ENCODE results near the gene FHIT. TPM values are rescaled to one million over a fixed set of nuclear protein-coding genes. Genes with fewer than 3 reads are reported as not detected.

Gene FHIT
- total RNA-seq, 1 donor from 2014 or later = 29.9 TPM

DNA sequence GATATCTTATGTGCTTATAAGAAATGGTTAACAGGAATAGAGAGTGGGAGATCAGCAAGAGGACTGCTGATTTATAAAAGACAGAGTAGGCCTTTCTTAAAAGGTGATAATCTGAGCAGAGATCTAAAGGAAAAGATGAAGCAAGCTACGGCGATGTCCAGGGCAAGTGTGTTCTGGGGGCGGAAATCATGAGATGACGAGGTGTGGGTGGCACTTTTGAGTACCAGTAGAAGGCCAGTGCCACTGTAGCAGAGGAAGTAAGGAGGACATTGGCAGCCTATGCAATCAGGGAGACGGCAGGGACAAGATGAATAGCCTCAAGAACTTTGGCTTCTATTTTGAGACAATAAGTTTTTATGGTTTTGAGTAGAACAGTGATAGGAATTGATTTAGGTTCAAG lies 492.4 kb downstream of the FHIT start:
- Mint-ChIP-seq H3K4me1 (ENCODE audit: low read depth) (peaks cover 17% of the 10 kb centered on the region), H3K27me3 (ENCODE audit: low read depth) (peaks cover 3% of the 10 kb centered on the region), H3K36me3 (ENCODE audit: low read depth) (no peaks in the 10 kb centered on the region), H3K4me3 (ENCODE audit: low read depth) (no peak overlapping the region), H3K27ac (no peak overlapping the region), H3K9me3 (peaks cover 14% of the 10 kb centered on the region)
- intact Hi-C loops (cut with micrococcal nuclease) = no loop called here
- DNase-seq (ENCODE audit: low spot score) = no peak

DNA sequence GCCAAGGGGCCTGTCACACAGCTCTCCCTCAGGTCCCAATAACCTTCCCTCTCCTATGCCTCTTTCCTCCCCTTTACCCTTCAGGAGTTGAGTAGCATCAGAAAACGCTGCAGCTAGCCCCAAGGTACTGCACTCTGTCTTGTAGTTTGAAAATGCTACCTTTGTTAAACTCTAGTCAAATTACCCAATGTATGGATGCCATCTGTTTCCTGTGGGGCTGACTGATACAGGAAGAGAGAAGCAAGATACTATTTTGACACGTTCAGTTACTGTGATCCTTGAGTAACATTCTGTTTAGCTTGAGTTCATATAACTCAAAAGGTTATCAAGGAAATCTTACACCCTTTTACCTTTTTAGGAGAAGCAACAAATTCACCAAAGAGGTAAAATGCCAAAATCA lies 493.1 kb downstream of the FHIT start:
- Mint-ChIP-seq H3K36me3 (ENCODE audit: low read depth) (no peaks in the 10 kb centered on the region), H3K27ac (no peak overlapping the region), H3K27me3 (ENCODE audit: low read depth) (peaks cover 3% of the 10 kb centered on the region), H3K9me3 (peaks cover 14% of the 10 kb centered on the region), H3K4me3 (ENCODE audit: low read depth) (no peak overlapping the region), H3K4me1 (ENCODE audit: low read depth) (peaks cover 17% of the 10 kb centered on the region)
- DNase-seq (ENCODE audit: low spot score) = no peak
- intact Hi-C loops (cut with micrococcal nuclease) = no loop called here

GRCh38 chr3:60757724-60758123 lies 493.5 kb downstream of the FHIT start:
- H3K4me1 Mint-ChIP-seq (ENCODE audit: low read depth) = peaks cover 17% of the 10 kb centered on the region
- no peak overlapping the region for H3K27ac Mint-ChIP-seq
- H3K4me3 Mint-ChIP-seq (ENCODE audit: low read depth) = no peak overlapping the region
- peaks cover 14% of the 10 kb centered on the region for H3K9me3 Mint-ChIP-seq
- peaks cover 3% of the 10 kb centered on the region for H3K27me3 Mint-ChIP-seq (ENCODE audit: low read depth)
- intact Hi-C loops (cut with micrococcal nuclease) = no loop called here
- H3K36me3 Mint-ChIP-seq (ENCODE audit: low read depth) = no peaks in the 10 kb centered on the region
- no peak for DNase-seq (ENCODE audit: low spot score)

GRCh38 chr3:60756241-60757030 lies 494.8 kb downstream of the FHIT start:
- no peak overlapping the region for H3K27ac Mint-ChIP-seq
- intact Hi-C loops (cut with micrococcal nuclease) = no loop called here
- H3K9me3 Mint-ChIP-seq = peaks cover 14% of the 10 kb centered on the region
- H3K4me1 Mint-ChIP-seq (ENCODE audit: low read depth) = peaks cover 17% of the 10 kb centered on the region
- H3K27me3 Mint-ChIP-seq (ENCODE audit: low read depth) = peaks cover 3% of the 10 kb centered on the region
- no peak overlapping the region for H3K4me3 Mint-ChIP-seq (ENCODE audit: low read depth)
- H3K36me3 Mint-ChIP-seq (ENCODE audit: low read depth) = no peaks in the 10 kb centered on the region
- DNase-seq (ENCODE audit: low spot score) = no peak

DNA sequence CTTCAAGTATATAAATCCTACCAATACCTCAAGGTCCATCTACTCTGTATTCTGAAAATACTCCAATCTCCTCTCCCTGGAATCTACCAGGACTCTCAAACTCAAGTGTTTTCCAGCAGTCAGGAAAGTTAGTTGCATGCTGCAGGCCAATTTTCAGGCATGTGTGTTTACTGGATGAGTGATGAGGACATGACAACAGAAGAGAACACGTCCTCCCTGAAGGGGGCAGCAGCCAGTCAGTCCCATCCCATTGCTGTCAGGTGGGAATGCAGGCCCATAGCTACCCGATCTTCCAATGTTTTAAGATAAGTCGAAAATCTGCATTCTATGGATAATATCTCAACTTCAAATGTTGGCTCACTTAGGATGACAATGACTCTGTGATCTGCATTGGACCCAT lies 496.2 kb downstream of the FHIT start:
- peaks cover 23% of the 10 kb centered on the region for H3K9me3 Mint-ChIP-seq
- no peaks in the 10 kb centered on the region for H3K36me3 Mint-ChIP-seq (ENCODE audit: low read depth)
- peaks cover 15% of the 10 kb centered on the region for H3K4me1 Mint-ChIP-seq (ENCODE audit: low read depth)
- intact Hi-C loops (cut with micrococcal nuclease) = no loop called here
- no peak for DNase-seq (ENCODE audit: low spot score)
- no peak overlapping the region for H3K27ac Mint-ChIP-seq
- H3K27me3 Mint-ChIP-seq (ENCODE audit: low read depth) = peaks cover 3% of the 10 kb centered on the region
- H3K4me3 Mint-ChIP-seq (ENCODE audit: low read depth) = no peak overlapping the region

DNA sequence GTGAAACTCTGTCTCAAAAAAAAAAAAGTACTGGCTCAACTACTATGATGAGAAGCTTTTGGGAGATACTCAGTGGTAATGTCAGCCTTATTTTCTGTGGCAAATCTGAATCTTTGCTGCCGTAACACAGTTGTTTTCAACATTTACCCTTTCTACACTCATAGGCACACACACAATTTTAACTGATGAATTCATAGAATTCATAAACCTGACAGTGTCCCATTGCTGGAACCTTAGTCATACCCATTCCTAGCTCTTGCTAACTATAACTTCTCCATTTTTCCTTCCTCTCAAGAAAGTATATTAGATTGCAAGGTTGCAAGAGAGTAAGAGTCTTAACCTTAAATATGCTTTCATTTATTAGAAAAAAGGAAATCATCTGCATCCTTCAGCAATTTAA lies 496.6 kb downstream of the FHIT start:
- no peak overlapping the region for H3K4me3 Mint-ChIP-seq (ENCODE audit: low read depth)
- H3K4me1 Mint-ChIP-seq (ENCODE audit: low read depth) = peaks cover 12% of the 10 kb centered on the region
- intact Hi-C loops (cut with micrococcal nuclease) = no loop called here
- peaks cover 24% of the 10 kb centered on the region for H3K9me3 Mint-ChIP-seq
- peaks cover 3% of the 10 kb centered on the region for H3K27me3 Mint-ChIP-seq (ENCODE audit: low read depth)
- DNase-seq (ENCODE audit: low spot score) = no peak
- H3K27ac Mint-ChIP-seq = no peak overlapping the region
- H3K36me3 Mint-ChIP-seq (ENCODE audit: low read depth) = no peaks in the 10 kb centered on the region

DNA sequence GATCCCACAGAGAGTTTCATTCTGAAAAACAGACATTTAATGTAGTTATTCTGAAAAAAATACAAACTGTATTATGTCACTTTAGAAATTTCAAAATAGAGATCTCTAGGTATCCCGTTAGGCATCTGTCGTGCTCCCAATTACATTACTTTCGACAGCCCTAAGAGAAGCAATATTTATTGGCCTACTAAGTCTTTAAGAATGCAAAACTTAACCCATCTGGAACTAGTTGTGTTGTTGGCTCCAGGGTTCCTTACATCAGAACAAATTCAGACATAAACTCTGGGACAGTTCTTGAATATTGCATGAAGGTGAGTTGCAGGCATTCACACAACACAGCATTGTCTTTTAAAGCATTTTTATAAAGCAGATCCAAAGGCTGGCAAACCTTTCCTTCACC lies 498.4 kb downstream of the FHIT start:
- intact Hi-C loops (cut with micrococcal nuclease) = no loop called here
- Mint-ChIP-seq H3K27me3 (ENCODE audit: low read depth) (peaks cover 5% of the 10 kb centered on the region), H3K4me3 (ENCODE audit: low read depth) (no peak overlapping the region), H3K9me3 (peaks cover 19% of the 10 kb centered on the region), H3K27ac (no peak overlapping the region), H3K4me1 (ENCODE audit: low read depth) (no peaks in the 10 kb centered on the region), H3K36me3 (ENCODE audit: low read depth) (peaks cover 2% of the 10 kb centered on the region)
- DNase-seq (ENCODE audit: low spot score) = no peak

- Mint-ChIP-seq H3K9me3 (peaks cover 19% of the 10 kb centered on the region), H3K4me1 (ENCODE audit: low read depth) (peaks cover 6% of the 10 kb centered on the region), H3K4me3 (ENCODE audit: low read depth) (no peak overlapping the region), H3K27me3 (ENCODE audit: low read depth) (peaks cover 5% of the 10 kb centered on the region), H3K27ac (no peak overlapping the region), H3K36me3 (ENCODE audit: low read depth) (peaks cover 2% of the 10 kb centered on the region)
- DNase-seq (ENCODE audit: low spot score) = no peak
- intact Hi-C loops (cut with micrococcal nuclease) = no loop called here
Measured at GRCh38 chr3:60746695-60747416, 504.4 kb downstream of the FHIT start.

DNA sequence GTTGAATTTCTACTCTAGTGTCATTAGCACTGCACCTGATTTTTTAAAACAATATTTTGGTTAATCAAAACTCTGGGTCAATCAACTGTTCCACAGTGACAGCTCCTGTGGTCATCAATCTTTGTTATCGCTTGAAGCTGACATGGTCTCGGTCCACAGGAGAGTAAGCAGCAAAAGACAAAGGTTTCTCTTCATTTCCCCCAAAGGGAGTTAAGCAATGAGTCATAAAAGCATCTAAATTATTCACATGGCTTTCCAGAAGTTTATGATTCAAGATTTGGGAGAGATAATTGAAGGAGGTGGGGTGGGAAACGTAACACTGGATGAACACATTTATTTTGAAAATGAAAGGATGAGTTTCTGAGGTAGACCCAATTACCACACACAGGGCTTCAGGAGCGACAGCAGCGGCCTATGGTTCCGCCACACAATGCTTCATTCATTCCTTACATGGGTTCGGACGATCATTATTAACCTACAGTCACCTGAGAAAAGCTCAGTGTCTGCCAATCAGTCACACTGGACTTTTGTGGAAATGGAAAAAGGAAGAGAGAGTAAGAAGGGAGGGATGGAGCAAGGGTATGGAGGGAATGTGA lies 505.1 kb downstream of the FHIT start:
- Mint-ChIP-seq H3K4me1 (ENCODE audit: low read depth) (peaks cover 6% of the 10 kb centered on the region), H3K27me3 (ENCODE audit: low read depth) (peaks cover 5% of the 10 kb centered on the region), H3K27ac (no peak overlapping the region), H3K36me3 (ENCODE audit: low read depth) (peaks cover 2% of the 10 kb centered on the region), H3K4me3 (ENCODE audit: low read depth) (no peak overlapping the region), H3K9me3 (peaks cover 18% of the 10 kb centered on the region)
- intact Hi-C loops (cut with micrococcal nuclease) = no loop called here
- DNase-seq (ENCODE audit: low spot score) = no peak

DNA sequence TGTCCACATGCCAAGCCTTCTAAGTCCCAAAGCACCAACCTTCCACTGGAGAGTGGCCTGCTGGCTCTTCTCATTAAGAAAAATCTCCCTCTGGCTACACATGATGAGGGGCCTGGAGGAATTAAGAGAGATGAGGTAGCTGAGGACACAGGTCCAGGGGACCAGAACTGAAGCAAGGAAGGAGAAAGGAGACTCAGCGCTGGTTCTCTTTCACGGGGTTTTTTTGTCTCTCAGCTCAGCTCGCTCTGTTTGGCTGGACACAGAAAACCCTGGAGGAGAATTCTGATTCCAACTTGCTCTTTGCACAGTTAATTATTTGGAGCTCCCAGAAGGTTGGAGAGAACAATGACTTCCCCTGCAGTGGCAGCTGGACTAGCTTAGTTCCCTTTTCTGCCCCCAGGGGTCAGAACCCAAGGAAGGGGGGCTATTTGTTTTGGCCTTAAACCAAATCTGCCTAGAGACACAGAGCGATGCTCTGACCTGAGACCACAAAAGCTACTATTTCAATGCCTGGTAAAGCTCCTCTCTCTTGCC lies 507.6 kb downstream of the FHIT start:
- H3K4me3 Mint-ChIP-seq (ENCODE audit: low read depth) = no peak overlapping the region
- intact Hi-C loops (cut with micrococcal nuclease) = no loop called here
- peaks cover 5% of the 10 kb centered on the region for H3K27me3 Mint-ChIP-seq (ENCODE audit: low read depth)
- DNase-seq (ENCODE audit: low spot score) = no peak
- H3K4me1 Mint-ChIP-seq (ENCODE audit: low read depth) = peaks cover 6% of the 10 kb centered on the region
- H3K27ac Mint-ChIP-seq = no peak overlapping the region
- no peaks in the 10 kb centered on the region for H3K9me3 Mint-ChIP-seq
- no peaks in the 10 kb centered on the region for H3K36me3 Mint-ChIP-seq (ENCODE audit: low read depth)

- DNase-seq (ENCODE audit: low spot score) = no peak
- Mint-ChIP-seq H3K9me3 (no peaks in the 10 kb centered on the region), H3K36me3 (ENCODE audit: low read depth) (no peaks in the 10 kb centered on the region), H3K4me1 (ENCODE audit: low read depth) (peaks cover 6% of the 10 kb centered on the region), H3K4me3 (ENCODE audit: low read depth) (no peak overlapping the region), H3K27me3 (ENCODE audit: low read depth) (peaks cover 3% of the 10 kb centered on the region), H3K27ac (no peak overlapping the region)
- intact Hi-C loops (cut with micrococcal nuclease) = no loop called here
Measured at GRCh38 chr3:60742606-60743145, 508.6 kb downstream of the FHIT start.

DNA sequence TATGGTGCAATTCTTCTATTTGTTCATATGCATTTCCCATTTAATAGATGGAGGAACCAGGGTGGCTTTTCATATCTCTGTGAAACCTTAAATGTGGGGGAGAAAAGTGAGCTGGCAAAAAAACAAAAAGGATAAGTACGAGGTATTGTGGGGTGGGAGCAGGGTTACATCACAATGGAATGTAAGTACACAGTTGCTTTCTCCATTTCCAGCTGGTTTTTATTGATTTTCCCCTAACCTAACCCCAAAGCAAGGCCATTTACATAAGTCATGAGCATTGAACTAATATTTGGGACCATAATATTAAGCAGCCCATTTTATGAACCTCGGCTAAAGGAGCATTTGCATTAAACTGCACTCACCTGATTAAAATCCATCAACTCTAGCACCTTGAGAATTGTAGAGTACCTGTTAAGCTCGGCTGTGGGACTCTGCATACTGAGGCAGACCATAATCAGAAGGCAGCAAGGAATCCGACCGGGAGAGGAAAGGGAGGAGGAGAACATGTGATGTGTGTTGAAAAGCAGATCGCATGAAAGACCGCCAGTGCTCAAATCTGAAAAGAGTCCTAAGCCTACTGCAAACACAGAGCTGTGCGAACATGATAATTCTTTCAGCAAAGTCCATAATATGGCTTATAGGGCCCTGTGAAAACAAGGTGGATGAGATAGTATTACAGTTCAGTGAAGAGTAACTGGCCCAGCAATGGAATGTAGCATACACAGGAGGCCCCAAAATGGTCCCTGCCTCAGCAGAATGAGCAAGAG lies 513.4 kb downstream of the FHIT start:
- H3K27me3 Mint-ChIP-seq (ENCODE audit: low read depth) = no peaks in the 10 kb centered on the region
- H3K4me1 Mint-ChIP-seq (ENCODE audit: low read depth) = no peaks in the 10 kb centered on the region
- DNase-seq (ENCODE audit: low spot score) = no peak
- H3K36me3 Mint-ChIP-seq (ENCODE audit: low read depth) = no peaks in the 10 kb centered on the region
- no peaks in the 10 kb centered on the region for H3K9me3 Mint-ChIP-seq
- no peak overlapping the region for H3K27ac Mint-ChIP-seq
- H3K4me3 Mint-ChIP-seq (ENCODE audit: low read depth) = no peak overlapping the region
- intact Hi-C loops (cut with micrococcal nuclease) = no loop called here
